ENCODE results near the gene DVL3.

- no peak for TF ChIP-seq CTCF (IDR thresholded peaks at IDR 0.05)
- no peak for TF ChIP-seq EZH2 (IDR thresholded peaks at IDR 0.05; ENCODE audit: borderline replicate concordance, insufficient read depth, low read depth, low read length, poor library complexity, severe bottlenecking)
Observed at GRCh38 chr3:184178521-184179138, 23.5 kb downstream of the DVL3 start.
